ENCODE measurements around the gene PHLPP1.
"Not testable (repeated sequence)": the region's sequence is repeated elsewhere in the genome, so short reads cannot be mapped to it uniquely, and the experiment has no call there.

Gene PHLPP1

GRCh38 chr18:62883937-62884735 is 168.8 kb downstream of the PHLPP1 start:
- no peak for DNase-seq (ENCODE audit: low read depth in 2 of 2)

GRCh38 chr18:62885804-62886203 is 170.5 kb downstream of the PHLPP1 start:
- no peak for DNase-seq (ENCODE audit: low read depth in 2 of 2)

GRCh38 chr18:62894681-62895390 is 179.5 kb downstream of the PHLPP1 start:
- DNase-seq (ENCODE audit: low read depth in 2 of 2), result no peak

GRCh38 chr18:62897153-62897552 is 181.8 kb downstream of the PHLPP1 start:
- DNase-seq (ENCODE audit: low read depth in 2 of 2), result no peak

- no peak for DNase-seq (ENCODE audit: low read depth in 2 of 2)
Observed at GRCh38 chr18:62898359-62898758, 183.0 kb downstream of the PHLPP1 start.

GRCh38 chr18:62899534-62899933 is 184.2 kb downstream of the PHLPP1 start:
- DNase-seq (ENCODE audit: low read depth in 2 of 2), result no peak

GRCh38 chr18:62900132-62900883 is 185.0 kb downstream of the PHLPP1 start:
- DNase-seq (ENCODE audit: low read depth in 2 of 2), result no peak

- DNase-seq (ENCODE audit: low read depth in 2 of 2), result no peak
Observed at GRCh38 chr18:62902776-62903175, 187.4 kb downstream of the PHLPP1 start.

GRCh38 chr18:62904396-62905285 is 189.3 kb downstream of the PHLPP1 start:
- DNase-seq (ENCODE audit: low read depth in 2 of 2), result no peak

GRCh38 chr18:62912885-62913284 is 197.5 kb downstream of the PHLPP1 start:
- DNase-seq (ENCODE audit: low read depth in 2 of 2), result no peak

GRCh38 chr18:62913824-62914223 is 198.5 kb downstream of the PHLPP1 start:
- DNase-seq (ENCODE audit: low read depth in 2 of 2), result not testable (repeated sequence)

- DNase-seq (ENCODE audit: low read depth in 2 of 2), result no peak
Observed at GRCh38 chr18:62914871-62915392, 199.6 kb downstream of the PHLPP1 start.

- DNase-seq (ENCODE audit: low read depth in 2 of 2), result no peak
Observed at GRCh38 chr18:62918361-62918760, 203.0 kb downstream of the PHLPP1 start.

GRCh38 chr18:62919109-62919838 is 203.9 kb downstream of the PHLPP1 start:
- DNase-seq (ENCODE audit: low read depth in 2 of 2), result no peak

- DNase-seq (ENCODE audit: low read depth in 2 of 2), result no peak
Observed at GRCh38 chr18:62925031-62925688, 209.8 kb downstream of the PHLPP1 start.

GRCh38 chr18:62928326-62928725 is 213.0 kb downstream of the PHLPP1 start:
- no peak for DNase-seq (ENCODE audit: low read depth in 2 of 2)

- no peak for DNase-seq (ENCODE audit: low read depth in 2 of 2)
Observed at GRCh38 chr18:62933261-62933887, 218.0 kb downstream of the PHLPP1 start.

- DNase-seq (ENCODE audit: low read depth in 2 of 2), result no peak
Observed at GRCh38 chr18:62935994-62936393, 220.7 kb downstream of the PHLPP1 start.

GRCh38 chr18:62937065-62937464 is 221.7 kb downstream of the PHLPP1 start:
- DNase-seq (ENCODE audit: low read depth in 2 of 2), result no peak

Data from stimulated activated CD4-positive, alpha-beta T cell treated with anti-CD3 and anti-CD28 coated beads, Interleukin-1b, Interleukin-23, amount 100 ng/mL, for 1 hour (primary cell).